ENCODE measurements around the gene ODR4. TPM values are rescaled to one million over a fixed set of nuclear protein-coding genes. Genes with fewer than 3 reads are reported as not detected.
"Not testable (repeated sequence)": the region's sequence is repeated elsewhere in the genome, so short reads cannot be mapped to it uniquely, and the experiment has no call there.

The ODR4 gene
- 10.2 TPM for total RNA-seq
- long read RNA-seq, transcript ODR4-201 (14 exons, 3,792 nt), result major isoform, 14 of 18 reads
- long read RNA-seq, partial matches to known transcripts, result 0 of 18 reads
- long read RNA-seq, other reads (novel, unspliced or antisense), result 3 of 18 reads

DNA sequence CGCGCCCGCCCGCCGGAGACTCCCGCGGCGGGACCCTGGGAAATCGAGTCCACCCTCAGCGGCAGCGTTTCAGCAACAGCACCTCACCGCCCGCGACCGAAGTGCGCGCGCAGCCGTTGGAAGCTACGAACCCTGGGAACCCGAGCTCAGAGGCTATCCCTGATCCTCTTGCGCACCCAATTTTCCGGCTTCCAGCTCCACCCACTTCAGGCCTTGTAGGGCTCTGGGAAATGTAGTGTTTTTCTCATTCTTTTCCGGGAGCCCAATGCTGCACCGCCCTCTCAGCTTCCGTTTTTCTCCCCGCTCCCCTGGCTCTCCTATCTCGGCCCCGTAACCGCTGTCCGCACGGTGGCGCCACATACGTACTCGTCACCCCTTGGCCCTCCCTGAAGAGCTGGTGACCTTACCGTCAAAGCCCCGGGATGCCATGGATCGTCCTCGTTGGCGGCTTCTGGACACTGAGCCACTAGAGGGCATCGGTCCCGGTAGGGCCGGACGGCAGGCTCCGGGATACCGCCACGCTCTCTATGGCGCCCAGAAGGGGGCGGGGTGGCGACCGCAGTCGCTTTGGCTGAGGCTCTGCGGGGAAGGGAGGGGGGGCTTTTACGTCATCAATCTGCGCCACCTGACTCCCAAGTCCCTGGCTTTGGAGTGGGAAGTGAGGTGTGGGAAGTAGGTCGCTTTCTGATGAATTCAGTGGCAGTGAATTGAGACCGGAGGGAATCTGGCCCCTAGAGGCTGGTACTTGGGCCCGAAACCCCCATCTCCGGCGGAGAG, at the start of gene ODR4, which contains the start of gene TPR:
Gene ODR4 (plus strand): TSS at position 687 of the 777 bp plus-strand sequence. CDS start 3,948 bp downstream, outside the sequence.
Gene TPR (minus strand): TSS at position 102 of the 777 bp plus-strand sequence. CDS start 225 bp downstream, outside the sequence.
- intact Hi-C loops (cut with DNase I), result no loop called here
- peak; percentile 99 for DNase-seq
- ATAC-seq (ENCODE audit: poor library complexity), result peak; percentile 96

DNA sequence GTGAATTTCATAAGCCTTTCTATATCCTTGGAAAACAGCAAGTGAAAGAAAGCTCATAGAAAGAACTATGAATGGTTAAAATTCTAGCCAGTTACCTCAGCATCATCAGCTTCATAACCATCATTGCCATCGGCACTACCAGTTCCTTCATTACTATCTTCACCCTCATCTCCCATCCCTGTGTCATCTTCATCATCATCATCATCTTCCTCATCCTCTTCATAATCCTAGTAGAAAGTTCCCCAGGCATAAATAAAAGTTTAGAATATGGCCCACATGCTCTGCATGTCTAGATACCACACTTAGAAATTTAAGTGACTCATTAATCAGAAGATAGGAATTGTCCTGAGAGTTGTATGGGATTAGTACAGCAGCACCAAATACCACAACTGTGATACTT, 49.6 kb upstream of the ODR4 start:
- DNase-seq, result no peak
- intact Hi-C loops (cut with DNase I), result loop anchor here (10.0 kb wide), 1 partner anchor 79 kb away; no protein-coding TSS in a partner anchor
- no peak for ATAC-seq (ENCODE audit: poor library complexity)

DNA sequence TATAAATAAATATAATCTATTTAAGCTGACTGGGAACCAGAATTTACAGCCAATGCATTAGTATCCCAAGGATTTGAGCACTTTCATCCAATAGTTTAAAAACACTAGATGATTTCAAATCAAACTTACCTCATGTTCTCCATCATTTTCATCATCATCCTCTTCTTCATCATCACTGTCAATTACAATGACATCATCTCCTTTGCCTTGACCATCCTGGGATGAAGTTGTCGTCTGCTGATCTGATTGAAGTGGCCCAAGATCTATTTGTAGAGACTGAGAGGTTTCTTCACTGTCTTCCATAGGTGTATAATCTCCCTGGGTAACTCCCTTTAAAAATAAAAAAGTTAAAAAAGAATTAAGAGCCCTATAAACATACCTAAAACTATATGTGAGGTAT, 48.3 kb upstream of the ODR4 start:
- intact Hi-C loops (cut with DNase I), result loop anchor here (10.0 kb wide), 1 partner anchor 77 kb away; no protein-coding TSS in a partner anchor
- no peak for ATAC-seq (ENCODE audit: poor library complexity)
- no peak for DNase-seq

DNA sequence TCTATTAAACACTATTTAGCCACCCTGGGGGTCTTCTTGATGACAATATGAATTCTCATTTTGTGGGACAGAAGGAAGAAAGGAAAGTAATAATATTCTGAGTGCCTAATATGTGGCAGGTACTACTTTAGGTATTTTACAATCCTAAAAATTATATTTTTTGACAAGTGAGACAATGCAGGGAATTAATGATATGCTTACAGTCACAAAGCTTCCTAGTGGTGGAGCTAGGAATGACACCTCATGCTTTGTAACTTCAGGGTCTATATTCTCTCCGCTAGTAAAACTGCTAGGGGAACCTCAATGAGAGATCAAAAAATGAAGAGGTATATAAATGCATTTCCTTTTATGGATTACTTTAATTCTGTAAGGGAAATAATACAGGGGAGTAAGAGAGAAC, 44.9 kb upstream of the ODR4 start:
- no peak for ATAC-seq (ENCODE audit: poor library complexity)
- intact Hi-C loops (cut with DNase I), result no loop called here
- no peak for DNase-seq

DNA sequence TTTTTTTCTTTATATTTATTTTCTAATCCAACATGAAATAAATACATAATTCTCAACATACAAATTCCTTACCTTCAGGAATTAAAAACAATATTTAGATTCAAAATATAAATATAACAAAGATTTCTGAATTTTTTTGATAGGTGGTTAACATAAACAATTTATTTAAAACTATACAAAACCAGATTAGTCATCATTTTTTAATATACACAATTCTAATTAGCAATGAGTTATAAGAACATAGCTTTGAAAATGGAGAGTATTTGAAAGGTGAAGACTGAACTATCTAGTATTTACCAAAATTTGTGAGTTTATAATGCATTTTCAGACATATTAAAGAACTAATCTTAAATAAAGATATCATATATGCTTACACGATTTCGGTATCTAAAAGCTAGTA, 38.1 kb upstream of the ODR4 start:
- intact Hi-C loops (cut with DNase I), result no loop called here
- ATAC-seq (ENCODE audit: poor library complexity) (no peak), DNase-seq (no peak)

DNA sequence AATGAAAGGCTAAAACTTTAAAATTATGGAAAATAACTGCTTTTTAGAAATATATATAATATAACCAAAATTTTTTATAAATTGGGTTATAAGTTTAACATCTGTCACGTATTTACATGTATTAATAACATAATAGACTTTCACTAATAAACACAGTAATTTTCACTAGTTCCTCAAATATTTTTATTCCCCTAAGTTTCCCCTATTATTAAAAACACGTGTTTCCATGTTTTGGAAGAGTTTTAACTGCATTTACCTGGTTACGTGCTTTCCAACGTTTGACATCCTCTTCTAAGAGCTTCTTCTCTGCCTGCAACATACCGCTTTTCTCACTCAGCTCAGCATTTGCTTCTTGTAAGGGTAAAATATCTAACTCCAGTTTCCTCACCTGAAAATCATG, 34.9 kb upstream of the ODR4 start:
- no peak for DNase-seq
- intact Hi-C loops (cut with DNase I), result no loop called here
- ATAC-seq (ENCODE audit: poor library complexity), result no peak

GRCh38 chr1:186347837-186348691, 27.6 kb upstream of the ODR4 start:
- ATAC-seq (ENCODE audit: poor library complexity); DNase-seq; intact Hi-C loops (cut with DNase I): not testable (repeated sequence)

DNA sequence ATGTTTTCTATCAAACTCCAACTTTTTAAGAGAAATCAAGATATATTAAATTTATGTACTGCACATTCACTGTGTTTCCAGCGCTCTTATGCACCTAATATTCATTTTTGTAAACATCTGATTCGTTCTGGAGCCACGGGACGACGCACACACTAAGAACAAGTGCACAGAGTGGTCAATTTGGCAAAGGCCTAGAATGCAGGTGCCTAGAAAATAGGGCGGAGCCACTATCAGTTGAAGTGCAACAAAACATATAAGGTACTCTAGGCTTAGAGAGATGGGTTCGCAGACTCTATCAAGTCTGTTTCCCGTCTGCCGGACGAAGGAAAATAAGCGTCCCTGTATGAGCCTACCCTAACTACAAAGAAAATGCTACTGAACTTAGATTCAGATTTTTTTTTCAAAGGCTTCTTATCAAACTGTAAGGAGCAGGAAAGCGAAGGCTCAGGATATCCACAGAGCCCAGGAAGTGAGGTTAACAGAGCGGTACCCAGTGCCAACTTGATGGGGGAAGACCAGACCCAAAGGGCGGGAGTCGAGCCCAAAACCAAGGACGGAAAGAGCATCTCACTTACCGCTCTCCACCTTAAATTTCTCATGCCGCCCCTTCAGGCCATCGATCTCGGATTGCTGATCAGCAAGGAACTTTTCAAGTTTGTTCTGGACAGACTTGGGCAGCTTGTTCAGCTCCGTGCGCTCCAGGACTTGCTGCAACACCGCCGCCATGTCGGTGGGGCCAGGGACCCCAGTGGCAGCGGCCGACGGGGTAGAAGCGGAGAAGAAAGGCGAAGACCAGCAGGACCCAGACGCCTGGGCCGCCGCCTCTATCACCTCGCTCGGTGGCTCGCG, 1.1 kb upstream of the ODR4 start:
- ATAC-seq (ENCODE audit: poor library complexity), result peak; percentile 20
- intact Hi-C loops (cut with DNase I), result no loop called here
- no peak for DNase-seq

GRCh38 chr1:186375929-186376319, 286 bp downstream of the ODR4 start:
- intact Hi-C loops (cut with DNase I), result no loop called here
- ATAC-seq (ENCODE audit: poor library complexity) (peak; percentile 2), DNase-seq (no peak)

- DNase-seq, result no peak
- ATAC-seq (ENCODE audit: poor library complexity), result no peak
- intact Hi-C loops (cut with DNase I), result no loop called here
Observed at GRCh38 chr1:186386725-186387383, 11.2 kb downstream of the ODR4 start.

DNA sequence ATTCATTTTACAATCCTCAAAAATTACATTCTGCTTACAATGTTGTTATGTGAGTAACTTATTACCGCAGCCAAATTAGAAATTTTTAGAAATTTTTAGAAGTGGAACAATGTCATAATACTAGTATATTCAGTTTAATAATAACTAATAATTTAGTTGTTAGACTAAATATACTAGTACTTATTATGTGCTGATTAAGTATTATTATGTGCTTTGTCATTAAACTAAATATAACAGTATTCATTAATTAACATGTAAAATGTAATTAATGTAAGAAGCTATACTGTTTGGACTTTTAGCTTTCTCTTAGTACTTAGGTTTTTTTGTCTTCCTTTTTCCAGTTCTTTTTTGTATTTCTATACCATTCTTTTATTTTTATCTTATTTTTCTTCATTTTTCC, 15.3 kb downstream of the ODR4 start:
- no peak for ATAC-seq (ENCODE audit: poor library complexity)
- no peak for DNase-seq
- intact Hi-C loops (cut with DNase I), result no loop called here

DNA sequence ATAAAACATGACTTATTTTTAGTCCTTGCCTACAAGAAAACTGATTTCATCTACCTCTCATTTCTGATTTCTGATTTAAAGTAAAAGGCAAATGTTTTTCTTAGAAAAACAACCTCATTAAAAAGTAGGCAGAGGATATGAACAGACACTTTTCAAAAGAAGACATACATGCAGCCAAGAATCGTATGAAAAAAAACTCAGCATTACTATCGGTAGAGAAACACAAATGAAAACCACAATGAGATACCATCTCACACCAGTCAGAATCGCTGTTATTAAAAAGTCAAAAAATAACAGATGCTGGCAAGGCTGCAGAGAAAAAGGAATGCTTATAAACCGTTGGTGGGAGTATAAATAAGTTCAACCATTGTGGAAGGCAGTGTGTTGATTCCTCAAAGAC, 16.2 kb downstream of the ODR4 start:
- intact Hi-C loops (cut with DNase I), result no loop called here
- DNase-seq (no peak), ATAC-seq (ENCODE audit: poor library complexity) (no peak)

DNA sequence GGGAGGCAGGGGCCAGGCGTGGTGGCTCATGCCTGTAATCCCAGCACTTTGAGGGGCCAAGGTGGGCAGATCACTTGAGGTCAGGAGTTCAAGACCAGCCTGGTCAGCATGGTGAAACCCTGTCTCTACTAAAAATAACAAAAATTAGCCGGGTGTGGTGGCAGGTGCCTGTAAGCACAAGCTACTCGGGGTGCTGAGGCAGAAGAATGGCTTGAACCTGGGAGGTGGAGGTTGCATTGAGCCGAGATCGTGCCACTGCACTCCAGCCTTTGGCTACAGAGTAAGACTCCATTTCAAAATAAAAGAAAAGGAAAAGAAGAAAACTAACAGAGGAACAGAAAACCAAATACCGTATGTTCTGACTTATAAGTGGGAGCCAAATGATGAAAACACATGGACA, 17.1 kb downstream of the ODR4 start:
- intact Hi-C loops (cut with DNase I); DNase-seq; ATAC-seq (ENCODE audit: poor library complexity): not testable (repeated sequence)

GRCh38 chr1:186401446-186401845, 25.8 kb downstream of the ODR4 start:
- ATAC-seq (ENCODE audit: poor library complexity); DNase-seq: not testable (repeated sequence)
- intact Hi-C loops (cut with DNase I), result loop anchor here (10.0 kb wide), 1 partner anchor 77 kb away; no protein-coding TSS in a partner anchor

GRCh38 chr1:186403632-186404031, 28.0 kb downstream of the ODR4 start:
- ATAC-seq (ENCODE audit: poor library complexity), result no peak
- DNase-seq, result no peak
- intact Hi-C loops (cut with DNase I), result loop anchor here (10.0 kb wide), 1 partner anchor 79 kb away; no protein-coding TSS in a partner anchor

DNA sequence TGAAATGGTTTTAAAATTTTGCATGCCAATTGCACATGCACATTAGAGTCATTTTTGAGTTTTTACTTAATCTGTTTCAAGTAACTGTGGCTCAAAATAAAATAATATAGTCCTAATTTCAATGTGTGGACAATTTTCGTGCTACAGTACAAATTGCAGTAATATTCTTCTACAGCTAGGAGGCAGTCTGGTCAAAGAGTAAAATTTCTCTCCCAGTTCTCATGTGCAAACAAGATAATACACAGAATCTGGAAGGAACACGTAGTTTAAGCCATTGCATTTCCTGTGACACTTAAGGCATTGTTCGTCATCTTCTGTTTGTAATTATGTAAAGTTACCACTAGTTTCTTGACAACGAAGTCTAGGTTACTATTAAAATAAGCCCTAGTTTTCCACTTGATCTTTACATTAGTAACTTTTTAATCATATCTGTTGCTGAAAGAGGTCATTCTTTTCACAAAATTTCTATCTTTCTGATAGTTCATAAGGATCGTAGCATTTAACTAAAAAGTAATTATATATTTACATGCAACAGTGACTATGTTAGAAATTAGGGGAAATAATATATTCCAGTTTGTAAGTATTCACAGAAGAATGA, 28.9 kb downstream of the ODR4 start:
- intact Hi-C loops (cut with DNase I), result loop anchor here (10.0 kb wide), 1 partner anchor 80 kb away; no protein-coding TSS in a partner anchor
- ATAC-seq (ENCODE audit: poor library complexity) (peak; percentile 38), DNase-seq (no peak)

DNA sequence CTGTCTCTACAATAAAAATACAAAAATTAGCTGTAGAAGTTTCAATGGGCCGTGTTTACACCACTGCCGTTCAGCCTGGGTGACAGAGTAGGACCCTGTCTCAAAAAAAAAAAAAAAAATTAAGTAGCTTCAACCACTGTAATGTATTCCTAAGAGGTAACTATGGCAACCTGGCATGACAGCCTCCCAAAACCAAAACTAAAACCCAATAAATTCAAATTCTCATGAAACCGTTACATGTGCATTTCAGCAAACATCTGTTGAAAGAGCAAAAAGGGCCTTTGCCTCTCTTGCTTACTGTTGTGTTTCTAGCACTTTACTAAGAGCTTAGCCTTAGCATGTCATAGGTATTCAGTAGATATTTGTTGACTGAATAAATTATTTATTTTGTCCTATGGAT, 33.5 kb downstream of the ODR4 start:
- ATAC-seq (ENCODE audit: poor library complexity), result no peak
- intact Hi-C loops (cut with DNase I), result loop anchor here (10.0 kb wide), 1 partner anchor 84 kb away; no protein-coding TSS in a partner anchor
- DNase-seq, result no peak
